Neural cell (in vitro differentiated cells): Measurements from ENCODE around the gene TTR.

ENCODE experiments used
- EP300 ChIP-seq: fragments of 450-650 bp; conservative IDR thresholded peaks from 2 replicates; pipeline ENCODE4 v1.6.1; 2014; ENCODE audit warnings: antibody characterized with exemption, mild to moderate bottlenecking, moderate library complexity; ENCODE audit not compliant: poor library complexity, severe bottlenecking
- EZH2 ChIP-seq: fragments of 200-600, 300-800 bp; shearing (Covaris generic), sonication (generic); IDR thresholded peaks from 2 replicates; pipeline ENCODE4 v1.6.1; 2014; ENCODE audit warnings: antibody characterized with exemption, low read length, borderline replicate concordance, mild to moderate bottlenecking; ENCODE audit not compliant: insufficient read depth, poor library complexity, severe bottlenecking
- MXI1 ChIP-seq: fragments of 450-650 bp; conservative IDR thresholded peaks from 2 replicates; pipeline ENCODE4 v1.6.1; 2014; ENCODE audit warnings: antibody characterized with exemption, mild to moderate bottlenecking; ENCODE audit not compliant: poor library complexity, severe bottlenecking
- POLR2AphosphoS5 ChIP-seq: IDR thresholded peaks from 2 replicates; pipeline ENCODE4 v1.6.1; 2012
- RAD21 ChIP-seq: fragments of 450-650 bp; conservative IDR thresholded peaks from 2 replicates; pipeline ENCODE4 v1.6.1; 2014; ENCODE audit warnings: antibody characterized with exemption, mild to moderate bottlenecking, moderate library complexity
- REST ChIP-seq: IDR thresholded peaks from 2 replicates; pipeline ENCODE4 v1.6.1; 2012; ENCODE audit warnings: borderline replicate concordance
- SMC3 ChIP-seq: fragments of 450-650 bp; conservative IDR thresholded peaks from 2 replicates; pipeline ENCODE4 v1.6.1; 2014; ENCODE audit warnings: antibody characterized with exemption, mild to moderate bottlenecking, moderate library complexity; ENCODE audit not compliant: poor library complexity
- TAF1 ChIP-seq: IDR thresholded peaks from 2 replicates; pipeline ENCODE4 v1.6.1; 2012; ENCODE audit warnings: low read depth
- TF ChIP-seq, protein P1 (sequence below): fragments of 450-650 bp; IDR thresholded peaks from 2 replicates; pipeline ENCODE4 v1.5.1; 2014; ENCODE audit warnings: antibody characterized with exemption, mild to moderate bottlenecking, moderate library complexity; ENCODE audit not compliant: poor library complexity, severe bottlenecking

- TF ChIP-seq RAD21 (no peak), EP300 (no peak), POLR2AphosphoS5 (no peak), REST (no peak), EZH2 (no peak), MXI1 (no peak), TAF1 (no peak), SMC3 (no peak)
- TF ChIP-seq, protein P1, sequence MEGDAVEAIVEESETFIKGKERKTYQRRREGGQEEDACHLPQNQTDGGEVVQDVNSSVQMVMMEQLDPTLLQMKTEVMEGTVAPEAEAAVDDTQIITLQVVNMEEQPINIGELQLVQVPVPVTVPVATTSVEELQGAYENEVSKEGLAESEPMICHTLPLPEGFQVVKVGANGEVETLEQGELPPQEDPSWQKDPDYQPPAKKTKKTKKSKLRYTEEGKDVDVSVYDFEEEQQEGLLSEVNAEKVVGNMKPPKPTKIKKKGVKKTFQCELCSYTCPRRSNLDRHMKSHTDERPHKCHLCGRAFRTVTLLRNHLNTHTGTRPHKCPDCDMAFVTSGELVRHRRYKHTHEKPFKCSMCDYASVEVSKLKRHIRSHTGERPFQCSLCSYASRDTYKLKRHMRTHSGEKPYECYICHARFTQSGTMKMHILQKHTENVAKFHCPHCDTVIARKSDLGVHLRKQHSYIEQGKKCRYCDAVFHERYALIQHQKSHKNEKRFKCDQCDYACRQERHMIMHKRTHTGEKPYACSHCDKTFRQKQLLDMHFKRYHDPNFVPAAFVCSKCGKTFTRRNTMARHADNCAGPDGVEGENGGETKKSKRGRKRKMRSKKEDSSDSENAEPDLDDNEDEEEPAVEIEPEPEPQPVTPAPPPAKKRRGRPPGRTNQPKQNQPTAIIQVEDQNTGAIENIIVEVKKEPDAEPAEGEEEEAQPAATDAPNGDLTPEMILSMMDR = no peak
Observed at GRCh38 chr18:31618801-31619200, 27.1 kb downstream of the TTR start.
